GM19023 (cell line): ENCODE data around the gene BRMS1.

Experiments
- ATAC-seq: cut with Tn5 transposase; IDR thresholded peaks from one replicate; pipeline ENCODE4 v1.9.1; 2021; ENCODE audit warnings: mild to moderate bottlenecking, moderate library complexity; ENCODE audit not compliant: unreplicated experiment

Gene BRMS1

DNA sequence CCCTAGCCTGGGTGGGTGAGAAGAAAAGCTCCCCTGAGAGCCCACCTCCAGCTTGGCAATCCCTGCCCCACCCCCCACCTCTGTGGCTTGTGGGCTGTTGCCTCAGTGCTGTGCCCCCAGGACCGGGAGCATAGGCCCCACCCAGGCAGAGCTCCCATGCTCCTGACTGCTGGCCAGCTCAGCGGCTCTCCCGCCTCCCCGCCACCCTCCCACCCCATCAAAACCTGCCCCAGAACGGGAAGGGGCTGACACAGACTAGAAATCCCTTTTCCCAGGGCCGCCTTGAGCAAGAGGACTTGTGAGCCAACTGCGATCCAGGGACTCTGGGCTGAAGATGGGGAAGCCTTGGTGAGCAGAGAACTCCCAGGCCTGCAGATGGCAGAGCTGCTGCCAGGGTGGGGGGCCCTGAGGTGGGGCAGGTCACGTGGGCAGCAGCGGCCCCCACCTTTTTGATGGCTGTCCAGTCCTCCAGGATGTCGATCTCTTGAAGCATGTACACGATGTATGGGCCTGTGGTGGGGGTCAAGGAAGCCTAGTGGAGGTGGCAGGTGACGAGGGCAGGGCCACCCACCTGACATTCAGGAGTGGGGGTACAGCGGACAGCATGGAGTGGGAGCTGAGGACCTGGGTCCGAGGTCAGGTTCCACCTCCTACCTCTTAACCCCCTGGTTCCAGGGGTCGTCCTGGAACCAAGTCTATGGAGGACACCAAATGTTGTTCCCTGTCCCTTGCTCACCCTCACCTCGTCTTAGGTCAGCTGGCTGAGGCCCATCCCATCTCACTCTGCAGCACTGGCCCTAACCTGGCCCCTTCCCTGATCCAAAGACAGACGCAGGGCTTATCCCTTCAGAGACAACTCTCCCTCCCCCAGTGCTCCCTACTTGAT lies 6.4 kb downstream of the BRMS1 start:
- no peak for ATAC-seq

DNA sequence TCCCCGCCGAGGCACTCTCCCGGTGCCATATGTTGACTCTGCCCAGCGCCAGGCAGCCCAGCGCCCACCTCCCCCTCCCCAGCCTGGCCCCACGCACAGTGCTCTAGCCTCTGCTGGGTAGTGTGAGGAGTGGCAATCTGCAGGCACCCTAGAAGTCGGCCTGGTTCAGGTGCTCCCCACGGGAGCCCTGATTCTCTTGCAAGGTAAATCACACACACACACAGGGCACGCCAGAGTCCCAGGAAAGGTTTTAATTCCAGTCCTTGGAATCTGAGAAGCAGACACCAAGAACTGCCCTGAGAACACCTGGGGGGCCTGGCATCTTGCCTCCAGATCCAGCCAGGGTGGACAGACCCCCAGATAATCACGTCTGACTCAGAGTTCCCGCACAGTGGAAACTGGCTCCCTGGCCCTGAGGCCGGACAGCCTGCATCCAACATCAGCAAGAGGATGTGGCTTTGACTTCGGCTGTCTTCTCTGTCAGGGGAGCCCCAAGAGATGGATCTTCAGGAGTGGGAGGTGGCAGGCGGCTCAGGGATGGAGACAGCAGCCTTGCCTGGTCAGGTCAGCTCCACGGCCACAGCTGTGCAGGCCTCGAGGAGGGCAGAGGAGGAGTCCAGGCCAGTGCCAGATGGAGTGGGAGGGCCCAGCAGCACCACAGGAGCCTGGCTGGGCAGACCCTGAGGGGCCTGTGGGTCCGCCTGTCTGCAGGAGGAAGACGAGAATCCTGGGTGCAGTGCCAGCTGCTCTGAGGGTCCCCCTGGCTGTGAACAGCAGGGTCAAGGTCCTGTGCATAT lies 7.6 kb downstream of the BRMS1 start:
- ATAC-seq = no peak

DNA sequence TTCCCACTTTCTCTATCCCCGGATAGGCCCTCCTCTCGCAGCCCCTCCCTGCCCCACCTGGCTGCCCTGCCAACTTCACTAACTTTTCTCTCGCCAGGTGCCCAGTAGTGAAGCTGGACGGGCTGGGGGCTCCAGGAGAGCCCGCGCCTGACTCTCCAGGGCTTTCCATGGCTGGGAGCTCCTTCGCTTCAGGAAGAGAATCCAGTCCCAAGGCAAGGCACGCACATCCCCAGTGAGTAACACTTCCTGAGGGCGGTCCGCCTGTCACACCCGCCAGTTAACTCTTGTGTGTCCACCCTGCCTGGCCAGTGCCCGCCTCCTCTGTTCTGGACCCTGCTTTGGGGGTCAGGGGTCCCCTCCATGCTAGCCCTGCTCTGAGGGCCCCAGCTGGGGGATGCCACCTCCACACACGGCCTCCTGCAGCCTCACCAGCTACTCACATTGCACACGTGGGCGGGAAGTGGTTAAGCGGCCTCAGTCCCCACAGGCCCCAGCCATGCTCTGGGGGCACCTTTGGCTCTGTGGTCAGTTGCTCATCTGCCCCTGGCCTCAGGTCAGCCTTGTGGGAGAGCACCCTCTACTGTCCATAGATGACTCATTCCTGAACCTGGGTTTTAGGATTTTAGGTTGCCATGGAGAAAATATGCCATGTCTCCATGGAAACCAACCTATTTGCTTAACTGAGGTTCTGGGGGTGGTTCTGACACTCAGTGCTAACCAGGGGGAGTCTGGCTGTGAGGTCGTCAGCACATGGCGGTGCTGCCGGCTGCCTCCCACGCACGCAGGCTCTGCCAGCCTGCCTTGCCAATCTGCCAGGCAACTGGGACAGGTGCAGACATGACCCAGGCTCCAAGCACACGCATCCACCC lies 8.4 kb downstream of the BRMS1 start, which contains the start of gene RIN1:
Gene RIN1 (minus strand): TSS at position 201 of the 869 bp plus-strand sequence. CDS start 32 bp downstream, at position 169.
- ATAC-seq = peak; percentile 65

- ATAC-seq = no peak
Observed at GRCh38 chr11:66335531-66336233, 9.2 kb downstream of the BRMS1 start.

GRCh38 chr11:66334605-66335442 lies 10.1 kb downstream of the BRMS1 start:
- ATAC-seq = no peak

GRCh38 chr11:66333896-66334604 lies 10.9 kb downstream of the BRMS1 start:
- ATAC-seq = no peak

GRCh38 chr11:66333220-66333877 lies 11.6 kb downstream of the BRMS1 start:
- ATAC-seq = no peak

DNA sequence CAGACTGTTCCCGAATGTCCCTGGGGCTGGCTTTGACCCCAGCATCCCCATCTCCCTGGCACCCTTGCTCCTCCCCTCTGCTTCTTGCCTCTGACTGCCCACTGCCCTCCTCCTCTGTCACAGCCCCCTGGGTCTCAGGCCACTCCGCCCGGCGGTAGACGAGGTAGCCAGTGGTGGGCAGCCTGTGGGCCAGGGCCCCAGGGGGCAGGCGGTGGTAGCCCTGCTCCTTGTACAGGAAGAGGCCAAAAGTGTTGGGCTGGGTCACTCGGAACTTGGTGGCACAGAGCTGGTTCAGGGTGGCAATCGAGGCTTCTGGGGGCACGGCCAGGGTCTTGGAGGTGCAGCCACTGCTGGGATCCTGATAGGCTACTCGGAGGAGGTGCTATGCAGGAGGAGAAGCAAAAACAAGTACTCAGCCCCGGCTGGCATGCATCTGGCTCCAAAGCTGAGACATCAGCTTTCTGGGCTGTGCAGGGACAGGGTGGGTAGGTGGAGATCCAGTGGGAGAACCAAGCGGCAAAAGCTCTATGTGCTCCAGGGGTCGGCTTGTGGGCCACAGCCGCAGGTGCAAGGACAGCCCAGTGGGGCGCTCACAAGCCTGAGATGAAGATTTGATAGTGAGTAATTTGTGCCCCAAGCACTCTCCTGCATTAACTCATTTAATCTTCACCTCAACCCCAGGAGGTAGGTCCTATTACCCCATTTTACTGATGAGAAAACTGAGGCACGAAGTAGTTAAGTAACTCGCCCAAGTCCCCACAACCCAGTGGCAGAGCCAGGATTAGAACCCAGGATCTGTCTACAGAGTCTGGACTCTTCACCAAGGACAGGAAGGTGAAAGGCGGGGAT lies 12.3 kb downstream of the BRMS1 start:
- no peak for ATAC-seq

GRCh38 chr11:66331542-66332370 lies 13.1 kb downstream of the BRMS1 start:
- ATAC-seq = no peak

- no peak for ATAC-seq
Observed at GRCh38 chr11:66330931-66331330, 14.0 kb downstream of the BRMS1 start.

DNA sequence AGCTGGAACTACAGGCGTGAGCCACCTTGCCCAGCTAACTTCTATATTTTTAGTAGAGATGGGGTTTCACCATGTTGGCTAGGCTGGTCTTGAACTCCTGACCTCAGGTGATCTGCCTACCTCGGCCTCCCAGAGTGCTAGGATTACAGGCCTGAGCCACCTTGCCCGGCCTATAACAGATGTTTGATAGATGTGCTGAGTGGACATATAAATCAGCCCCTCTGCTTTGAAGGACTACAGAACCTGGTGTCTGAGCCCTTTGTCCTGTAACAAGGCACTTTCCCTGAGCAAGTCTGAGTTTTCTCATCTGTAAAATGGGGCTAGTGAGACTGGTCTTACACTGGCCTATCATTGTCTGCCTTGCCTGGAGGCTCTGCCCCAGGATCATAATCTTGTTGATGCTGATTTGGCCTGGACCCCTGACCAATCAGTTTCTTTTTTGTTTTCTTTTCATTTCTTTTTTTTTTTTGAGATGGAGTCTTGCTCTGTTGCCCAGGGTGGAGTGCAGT lies 15.7 kb downstream of the BRMS1 start:
- no peak for ATAC-seq

GRCh38 chr11:66328302-66329144 lies 16.4 kb downstream of the BRMS1 start:
- ATAC-seq = no peak

- no peak for ATAC-seq
Observed at GRCh38 chr11:66328031-66328301, 16.9 kb downstream of the BRMS1 start.

- no peak for ATAC-seq
Observed at GRCh38 chr11:66327171-66328030, 17.5 kb downstream of the BRMS1 start.
